A673 (cell line): ENCODE results near the gene TOPBP1.

Experiments
- CTCF ChIP-seq: fragments of 300-800, 200-600 bp; sonication (generic); conservative IDR thresholded peaks from 2 replicates; pipeline ENCODE4 v1.5.1; 2017; ENCODE audit warnings: low read depth, mild to moderate bottlenecking, antibody characterized with exemption, low read length, moderate library complexity, mixed read lengths
- EZH2 ChIP-seq: fragments of 200-600 bp; sonication (generic); IDR thresholded peaks from 2 replicates; pipeline ENCODE4 v1.6.1; 2017; ENCODE audit warnings: borderline replicate concordance, low read depth, mild to moderate bottlenecking, mixed read lengths, antibody characterized with exemption, low read length; ENCODE audit not compliant: poor library complexity, severe bottlenecking

GRCh38 chr3:133673746-133674145, 12.0 kb upstream of the TOPBP1 start:
- TF ChIP-seq CTCF = no peak
- no peak for TF ChIP-seq EZH2
